Neural progenitor cell (in vitro differentiated cells): ENCODE results near the gene LMX1B. TPM values are rescaled to one million over a fixed set of nuclear protein-coding genes. Genes with fewer than 3 reads are reported as not detected.

Experiments used
- DNase-seq: peaks from one replicate; pipeline ENCODE4 v3.0.0-alpha.2; 2016; ENCODE audit warnings: low spot score
- H2AFZ ChIP-seq: fragments of 200-600 bp; sonication (generic); replicated peaks from 2 replicates; pipeline ENCODE4 v1.6.1; 2016; ENCODE audit warnings: antibody characterized with exemption
- H3F3A ChIP-seq: fragments of 200-600 bp; sonication (generic); 2 replicates; pipeline ENCODE4 v1.6.1; 2016; ENCODE audit warnings: antibody characterized with exemption, low read depth
- H3K27ac ChIP-seq: fragments of 200-600 bp; sonication (generic); 2 replicates; pipeline ENCODE4 v1.5.1; 2016; ENCODE audit warnings: mild to moderate bottlenecking
- H3K27me3 ChIP-seq: fragments of 200-600 bp; sonication (generic); 2 replicates; pipeline ENCODE4 v1.6.1; 2016; ENCODE audit warnings: mild to moderate bottlenecking, moderate library complexity
- H3K36me3 ChIP-seq: fragments of 200-600 bp; sonication (generic); 2 replicates; pipeline ENCODE4 v1.5.1; 2016
- H3K4me1 ChIP-seq: fragments of 200-600 bp; sonication (generic); 2 replicates; pipeline ENCODE4 v1.6.1; 2016; ENCODE audit warnings: mixed run types
- H3K4me2 ChIP-seq: fragments of 200-600 bp; sonication (generic); 2 replicates; pipeline ENCODE4 v1.6.1; 2016
- H3K4me3 ChIP-seq: fragments of 200-600 bp; sonication (generic); 2 replicates; pipeline ENCODE4 v1.5.1; 2016
- H3K79me2 ChIP-seq: fragments of 200-600 bp; sonication (generic); 2 replicates; pipeline ENCODE4 v1.6.1; 2016; ENCODE audit warnings: low read depth
- H3K9ac ChIP-seq: fragments of 200-600 bp; sonication (generic); 2 replicates; pipeline ENCODE4 v1.6.1; 2016
- H3K9me3 ChIP-seq: fragments of 200-600 bp; sonication (generic); 2 replicates; pipeline ENCODE4 v1.5.1; 2016; ENCODE audit warnings: low read depth
- H4K20me1 ChIP-seq: fragments of 200-600 bp; sonication (generic); 2 replicates; pipeline ENCODE4 v1.6.1; 2016; ENCODE audit warnings: low read depth
- H3K27ac Mint-ChIP-seq: 3 replicates; pipeline ENCODE4 v1.8.0; 2021; ENCODE audit warnings: mixed read lengths
- H3K27me3 Mint-ChIP-seq: 2 replicates; pipeline ENCODE4 v1.8.0; 2022; ENCODE audit warnings: low read depth, mild to moderate bottlenecking, inconsistent platforms, moderate library complexity, mixed read lengths; ENCODE audit not compliant: insufficient read depth
- H3K36me3 Mint-ChIP-seq: 3 replicates; pipeline ENCODE4 v1.8.0; 2021; ENCODE audit warnings: mixed read lengths
- H3K4me1 Mint-ChIP-seq: 3 replicates; pipeline ENCODE4 v1.8.0; 2021; ENCODE audit warnings: mixed read lengths
- H3K4me3 Mint-ChIP-seq: 3 replicates; pipeline ENCODE4 v1.8.0; 2021; ENCODE audit warnings: mild to moderate bottlenecking, moderate library complexity, mixed read lengths
- H3K9me3 Mint-ChIP-seq: 3 replicates; pipeline ENCODE4 v1.8.0; 2020; ENCODE audit warnings: mixed read lengths
- CTCF ChIP-seq: fragments of 200-600 bp; sonication (generic); IDR thresholded peaks from 2 replicates; pipeline ENCODE4 v1.5.1; 2017; ENCODE audit warnings: antibody characterized with exemption, mild to moderate bottlenecking
- EZH2 ChIP-seq: fragments of 200-600 bp; sonication (generic); IDR thresholded peaks from 2 replicates; pipeline ENCODE4 v1.6.1; 2017; ENCODE audit warnings: antibody characterized with exemption, mild to moderate bottlenecking, moderate library complexity
- EZH2phosphoT487 ChIP-seq: fragments of 200-600 bp; sonication (generic); IDR thresholded peaks from 2 replicates; pipeline ENCODE4 v1.6.1; 2017; ENCODE audit warnings: antibody characterized with exemption
- total RNA-seq: library from RNA; depleted of rRNA; stranded (reverse); fragments of >200 nt; gene quantifications from 2 replicates; pipeline ENCODE4 v1.2.3, GENCODE V29; 2015; ENCODE audit warnings: low replicate concordance

The LMX1B gene
- total RNA-seq, 1 donor from 2014 or later: 0.19 TPM

GRCh38 chr9:126581893-126582292 is 31.8 kb upstream of the LMX1B start:
- Mint-ChIP-seq H3K27ac (no peak overlapping the region), H3K27me3 (peaks cover 6% of the 10 kb centered on the region), H3K4me3 (no peak overlapping the region), H3K36me3 (no peaks in the 10 kb centered on the region), H3K9me3 (no peaks in the 10 kb centered on the region), H3K4me1 (peaks cover 8% of the 10 kb centered on the region)
- H3K27ac ChIP-seq: no peak overlapping the region
- DNase-seq: no peak
- no peak overlapping the region for H3K4me2 ChIP-seq
- H3K4me1 ChIP-seq: no peaks in the 10 kb centered on the region
- no peak for TF ChIP-seq EZH2phosphoT487
- TF ChIP-seq CTCF: no peak
- TF ChIP-seq EZH2: no peak
- H3F3A ChIP-seq: no peaks in the 10 kb centered on the region
- no peaks in the 10 kb centered on the region for H3K27me3 ChIP-seq
- no peak overlapping the region for H3K9ac ChIP-seq
- no peak overlapping the region for H3K4me3 ChIP-seq
- no peak overlapping the region for H2AFZ ChIP-seq
- H3K9me3 ChIP-seq: no peaks in the 10 kb centered on the region
- no peaks in the 10 kb centered on the region for H3K79me2 ChIP-seq
- H4K20me1 ChIP-seq: no peaks in the 10 kb centered on the region
- H3K36me3 ChIP-seq: no peaks in the 10 kb centered on the region

GRCh38 chr9:126582427-126582826 is 31.3 kb upstream of the LMX1B start:
- Histone ChIP-seq H3K9ac (no peak overlapping the region), H3K4me2 (no peak overlapping the region), H4K20me1 (no peaks in the 10 kb centered on the region), H3K9me3 (no peaks in the 10 kb centered on the region), H3K27ac (no peak overlapping the region), H3K27me3 (no peaks in the 10 kb centered on the region), H3K79me2 (no peaks in the 10 kb centered on the region), H3K36me3 (no peaks in the 10 kb centered on the region), H3K4me1 (no peaks in the 10 kb centered on the region), H3K4me3 (no peak overlapping the region), H3F3A (no peaks in the 10 kb centered on the region), H2AFZ (no peak overlapping the region)
- no peak for TF ChIP-seq EZH2
- TF ChIP-seq CTCF: no peak
- no peak for TF ChIP-seq EZH2phosphoT487
- Mint-ChIP-seq H3K4me3 (no peak overlapping the region), H3K27me3 (peaks cover 6% of the 10 kb centered on the region), H3K27ac (no peak overlapping the region), H3K36me3 (no peaks in the 10 kb centered on the region), H3K4me1 (peaks cover 13% of the 10 kb centered on the region), H3K9me3 (no peaks in the 10 kb centered on the region)
- DNase-seq: no peak

- no peak for TF ChIP-seq CTCF
- TF ChIP-seq EZH2phosphoT487: no peak
- no peak for TF ChIP-seq EZH2
- Mint-ChIP-seq H3K4me3 (no peak overlapping the region), H3K4me1 (peaks cover 21% of the 10 kb centered on the region), H3K36me3 (no peaks in the 10 kb centered on the region), H3K9me3 (peaks cover 2% of the 10 kb centered on the region), H3K27me3 (peaks cover 6% of the 10 kb centered on the region), H3K27ac (no peak overlapping the region)
- H3K36me3 ChIP-seq: no peaks in the 10 kb centered on the region
- no peak overlapping the region for H3K9ac ChIP-seq
- no peak for DNase-seq
- no peak overlapping the region for H3K4me2 ChIP-seq
- H3K27me3 ChIP-seq: no peaks in the 10 kb centered on the region
- H3K4me1 ChIP-seq: no peaks in the 10 kb centered on the region
- no peak overlapping the region for H3K4me3 ChIP-seq
- H3F3A ChIP-seq: no peaks in the 10 kb centered on the region
- no peaks in the 10 kb centered on the region for H3K79me2 ChIP-seq
- no peak overlapping the region for H3K27ac ChIP-seq
- no peak overlapping the region for H2AFZ ChIP-seq
- H4K20me1 ChIP-seq: no peaks in the 10 kb centered on the region
- no peaks in the 10 kb centered on the region for H3K9me3 ChIP-seq
These were observed 30.5 kb upstream of the LMX1B start for GRCh38 chr9:126583144-126583760.
